H1 (cell line): Measurements from ENCODE around the gene TRAPPC8. TPM values are rescaled to one million over a fixed set of nuclear protein-coding genes. Genes with fewer than 3 reads are reported as not detected.
"Not testable (repeated sequence)": the region's sequence is repeated elsewhere in the genome, so short reads cannot be mapped to it uniquely, and the experiment has no call there.

Source experiments
- CTCF ChIA-PET: fragments of 300-600 bp; sonication (Branson Sonifier 250); formaldehyde crosslinking; loops from one replicate; lab custom pipeline; 2021; ENCODE audit not compliant: partially characterized antibody; lab: Charles Lee
- POLR2A ChIA-PET: fragments of 300-600 bp; sonication (Branson Sonifier 250); formaldehyde crosslinking; loops from one replicate; lab custom pipeline; 2021; ENCODE audit warnings: inconsistent platforms; ENCODE audit not compliant: partially characterized antibody; lab: Charles Lee
- DNase-seq, 2 experiments: peaks; one replicate each; pipeline versions ENCODE4 v3.0.0 to v3.0.0-alpha.2; 2010 to 2022; ENCODE audit warnings: low spot score in 2 of 2, low read depth in 1 of 2, mixed read lengths in 1 of 2
- FAIRE-seq: peaks from 2 replicates; lab custom pipeline; 2011; peaks lifted over from hg19 to GRCh38; lab: Jason Lieb, UNC
- H2AFZ ChIP-seq: 2 replicates; pipeline ENCODE4 v1.8.1; 2012; ENCODE audit warnings: low read length, inconsistent platforms
- H2AK5ac ChIP-seq: 2 replicates; pipeline ENCODE4 v1.6.1; 2013; ENCODE audit warnings: low read depth, low read length
- H2BK120ac ChIP-seq: replicated peaks from 2 replicates; pipeline ENCODE3; 2013; ENCODE audit warnings: low read depth, low read length, inconsistent platforms
- H2BK12ac ChIP-seq: 2 replicates; pipeline ENCODE4 v1.6.1; 2013; ENCODE audit warnings: low read depth, low read length
- H2BK15ac ChIP-seq: 2 replicates; pipeline ENCODE4 v1.6.1; 2013; ENCODE audit warnings: low read length
- H2BK20ac ChIP-seq: 2 replicates; pipeline ENCODE4 v1.6.1; 2013; ENCODE audit warnings: low read length
- H2BK5ac ChIP-seq: 2 replicates; pipeline ENCODE4 v1.6.1; 2013; ENCODE audit warnings: low read depth, low read length
- H3K14ac ChIP-seq: 2 replicates; pipeline ENCODE4 v1.6.1; 2013; ENCODE audit warnings: inconsistent platforms; ENCODE audit not compliant: insufficient read length
- H3K18ac ChIP-seq: 2 replicates; pipeline ENCODE4 v1.6.1; 2013; ENCODE audit warnings: low read length; ENCODE audit errors: extremely low read depth
- H3K23ac ChIP-seq: 2 replicates; pipeline ENCODE4 v1.6.1; 2013; ENCODE audit warnings: inconsistent platforms; ENCODE audit not compliant: insufficient read length
- H3K23me2 ChIP-seq: 2 replicates; pipeline ENCODE4 v1.6.1; 2013; ENCODE audit warnings: low read depth, low read length
- H3K27ac ChIP-seq: 2 replicates; pipeline ENCODE4 v1.6.1; 2011; ENCODE audit warnings: low read depth, low read length, inconsistent platforms
- H3K27me3 ChIP-seq, 4 experiments: replicated peaks in 1 of 4; 1 replicate in 1 of 4; 2 replicates in 3 of 4; pipeline versions ENCODE4 v1.6.1 to v1.8.1; 2011 to 2013; ENCODE audit warnings: low read length in 3 of 4, mild to moderate bottlenecking in 3 of 4, inconsistent platforms in 2 of 4, mixed read lengths in 2 of 4, moderate library complexity in 1 of 4; ENCODE audit not compliant: control insufficient read depth in 3 of 4, insufficient read depth in 3 of 4; ENCODE audit errors: extremely low read depth in 1 of 4
- H3K36me3 ChIP-seq, 4 experiments: 2 replicates each; pipeline versions ENCODE4 v1.6.1 to v1.8.1; 2011 to 2013; ENCODE audit warnings: mild to moderate bottlenecking in 4 of 4, low read length in 3 of 4, moderate library complexity in 2 of 4, control low read depth in 1 of 4, inconsistent platforms in 1 of 4; ENCODE audit not compliant: insufficient read depth in 4 of 4, control insufficient read depth in 2 of 4
- H3K4ac ChIP-seq: replicated peaks from 2 replicates; pipeline ENCODE3; 2013; ENCODE audit warnings: low read length, low read depth, mixed read lengths, inconsistent platforms; ENCODE audit not compliant: insufficient read length
- H3K4me1 ChIP-seq, 4 experiments: replicated peaks in 1 of 4; 1 replicate in 1 of 4; 2 replicates in 3 of 4; pipeline versions ENCODE4 v1.6.1 to v1.8.1; 2011 to 2013; ENCODE audit warnings: low read length in 3 of 4, inconsistent platforms in 2 of 4, mixed read lengths in 1 of 4; ENCODE audit not compliant: insufficient read depth in 4 of 4, control insufficient read depth in 3 of 4
- H3K4me2 ChIP-seq, 2 experiments: 2 replicates each; pipeline versions ENCODE4 v1.6.1 to v1.8.1; 2011 to 2013; ENCODE audit warnings: low read depth in 2 of 2, low read length in 2 of 2, control low read depth in 1 of 2, inconsistent platforms in 1 of 2, mild to moderate bottlenecking in 1 of 2; ENCODE audit not compliant: insufficient read depth in 1 of 2
- H3K4me3 ChIP-seq, 4 experiments: fragments of 200-600, 300-600 bp in 1 of 4; sonication (generic), shearing (Covaris generic), sonication (Bioruptor Twin) in 1 of 4; 2 replicates each; pipeline versions ENCODE4 v1.5.1 to v1.8.1; 2011 to 2016; ENCODE audit warnings: low read length in 4 of 4, low read depth in 3 of 4, control low read depth in 2 of 4, inconsistent platforms in 2 of 4, mild to moderate bottlenecking in 2 of 4, mixed read lengths in 1 of 4, moderate library complexity in 1 of 4; ENCODE audit not compliant: insufficient read depth in 2 of 4; ENCODE audit errors: extremely low read depth in 1 of 4
- H3K56ac ChIP-seq: replicated peaks from 2 replicates; pipeline ENCODE3; 2013; ENCODE audit warnings: low read depth, mild to moderate bottlenecking, mixed read lengths, low read length, inconsistent platforms; ENCODE audit not compliant: insufficient read length
- H3K79me1 ChIP-seq: 2 replicates; pipeline ENCODE4 v1.6.1; 2013; ENCODE audit warnings: low read depth, low read length, control low read depth
- H3K79me2 ChIP-seq, 2 experiments: 2 replicates each; pipeline versions ENCODE4 v1.6.1 to v1.8.1; 2012 to 2013; ENCODE audit warnings: low read length in 2 of 2, mild to moderate bottlenecking in 2 of 2, inconsistent platforms in 1 of 2; ENCODE audit not compliant: insufficient read depth in 2 of 2, control insufficient read depth in 1 of 2
- H3K9ac ChIP-seq, 4 experiments: replicated peaks in 1 of 4; 1 replicate in 1 of 4; 2 replicates in 3 of 4; pipeline versions ENCODE4 v1.6.1 to v1.8.1; 2011 to 2013; ENCODE audit warnings: low read depth in 3 of 4, low read length in 3 of 4, control low read depth in 2 of 4, mild to moderate bottlenecking in 2 of 4, moderate library complexity in 2 of 4, inconsistent platforms in 1 of 4; ENCODE audit errors: extremely low read depth in 1 of 4
- H3K9me3 ChIP-seq, 2 experiments: 2 replicates each; pipeline versions ENCODE4 v1.6.1 to v1.8.1; 2012 to 2013; ENCODE audit warnings: mild to moderate bottlenecking in 2 of 2, moderate library complexity in 2 of 2, control low read depth in 1 of 2, inconsistent platforms in 1 of 2, low read depth in 1 of 2, low read length in 1 of 2, mixed read lengths in 1 of 2; ENCODE audit not compliant: insufficient read depth in 2 of 2
- H4K20me1 ChIP-seq, 2 experiments: replicated peaks in 1 of 2; 2 replicates each; pipeline versions ENCODE3 to v1.8.1; 2011 to 2013; ENCODE audit warnings: inconsistent platforms in 2 of 2, low read length in 2 of 2, mild to moderate bottlenecking in 1 of 2; ENCODE audit not compliant: insufficient read depth in 2 of 2, control insufficient read depth in 1 of 2
- H4K5ac ChIP-seq: 2 replicates; pipeline ENCODE4 v1.6.1; 2013; ENCODE audit warnings: low read length, low read depth, mixed read lengths, inconsistent platforms; ENCODE audit not compliant: insufficient read length
- H4K8ac ChIP-seq: 2 replicates; pipeline ENCODE4 v1.8.0; 2013; ENCODE audit warnings: mild to moderate bottlenecking, moderate library complexity, low read length, inconsistent platforms; ENCODE audit not compliant: insufficient read depth; ENCODE audit errors: extremely low read depth
- H4K91ac ChIP-seq: replicated peaks from 2 replicates; pipeline ENCODE3; 2013; ENCODE audit warnings: low read length, mixed read lengths, inconsistent platforms; ENCODE audit not compliant: insufficient read length
- WGBS, 2 experiments: shearing (Covaris generic) in 1 of 2; methylation state at CpG; one replicate each; pipeline versions ENCODE4 v1.1.6 to v1.1.7; 2013 to 2015; ENCODE audit warnings: low lambda C conversion rate in 2 of 2, mixed read lengths in 2 of 2, inconsistent platforms in 1 of 2, low coverage in 1 of 2, missing lambda C conversion rate in 1 of 2; ENCODE audit not compliant: insufficient replicate concordance in 2 of 2, insufficient coverage in 1 of 2, insufficient read length in 1 of 2; ENCODE audit errors: extremely low coverage in 1 of 2, missing lambda C conversion rate in 1 of 2; 5-methylcytosine and 5-hydroxymethylcytosine counted together
- polyA plus RNA-seq, 7 experiments: library from polyadenylated mRNA; depleted of rRNA in 3 of 7; stranded (reverse) in 5 of 7; unstranded in 2 of 7; fragments of >200 nt in 5 of 7; fragments of 200-250 nt in 2 of 7; gene quantifications; 1 replicate in 5 of 7; 2 replicates in 1 of 7; 4 replicates in 1 of 7; pipeline versions ENCODE4 v1.2.1 to v1.2.3, GENCODE V29; 2011 to 2013; ENCODE audit warnings: missing spikeins in 2 of 7, mixed read lengths in 2 of 7
- total RNA-seq: library from RNA; stranded (reverse); fragmentation: NEBNext Ultra II Directional; extraction: Animal tissue kit (Norgen Biotek cat#: 25700); gene quantifications from 2 replicates; pipeline ENCODE4 v1.2.1, GENCODE V29; 2021

The TRAPPC8 gene
- total and polyA plus RNA-seq, 2 of the 8 experiments (the other 6 are each of a cell fraction or from before 2014, with no cell fraction given): 43.6 to 56.5 TPM

DNA sequence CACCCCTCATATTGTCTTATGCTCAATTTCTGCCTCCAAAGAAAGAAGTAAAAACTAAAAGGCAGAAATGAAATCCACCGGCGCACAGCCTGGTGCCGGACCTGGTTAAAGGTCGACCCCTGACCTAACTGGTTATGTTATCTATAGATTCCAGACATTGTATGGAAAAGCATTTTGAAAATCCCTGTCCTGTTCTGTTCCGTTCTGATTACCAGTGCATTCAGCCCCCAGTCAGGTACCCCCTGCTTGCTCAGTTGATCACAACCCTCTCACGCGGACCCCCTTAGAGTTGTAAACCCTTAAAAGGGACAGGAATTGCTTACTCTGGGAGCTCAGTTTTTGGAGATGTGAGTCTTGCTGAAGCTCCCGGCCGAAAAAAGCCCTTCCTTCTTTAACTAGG lies 5.4 kb upstream of the TRAPPC8 start:
- not testable (repeated sequence) for H3K9ac ChIP-seq, H3K4me2 ChIP-seq, H2BK20ac ChIP-seq, H3K36me3 ChIP-seq, DNase-seq, H2BK5ac ChIP-seq, H2BK15ac ChIP-seq, H3K4ac ChIP-seq, H3K27me3 ChIP-seq, H4K91ac ChIP-seq, H3K23me2 ChIP-seq, H3K9me3 ChIP-seq, H3K18ac ChIP-seq, H3K14ac ChIP-seq, H3K79me1 ChIP-seq, H3K56ac ChIP-seq, H3K23ac ChIP-seq, FAIRE-seq, H4K20me1 ChIP-seq, H4K5ac ChIP-seq, H4K8ac ChIP-seq, H3K4me3 ChIP-seq, H2AFZ ChIP-seq, H3K27ac ChIP-seq
- Histone ChIP-seq H2AK5ac (0 out of 2 replicates have a peak overlapping the region, but pooled peaks have one; percentile 43), H3K79me2 (peaks cover 0 to 20% of the 10 kb centered on the region in 2 experiments; a peak in 2 of 4 replicates), H2BK12ac (0 out of 2 replicates have a peak overlapping the region, but pooled peaks have one; percentile 63), H2BK120ac (peak overlapping the region; percentile 87), H3K4me1 (peaks cover 0 to 10% (median 4%) of the 10 kb centered on the region in 4 experiments; a peak in 4 of 7 replicates)
- ChIA-PET POLR2A (interaction anchor here (2.5 kb wide), 1 partner anchor 9 kb away, joined by 5 read pairs; no protein-coding TSS in a partner anchor), CTCF (interaction anchor here (1.4 to 1.6 kb wide), 2 partner anchors 8 to 28 kb away, joined by 7 to 9 read pairs; no protein-coding TSS in a partner anchor)
- WGBS, 2 experiments: 94% methylated on average over 9 of the region's 9 CpGs; no CpG with 5 or more reads in 1 of the 2 experiments
